22Rv1 (cell line): ENCODE results near the gene PLD1.

ENCODE experiments used
- ZFX ChIP-seq: fragments of 450-650 bp; IDR thresholded peaks from 2 replicates; pipeline ENCODE4 v1.6.1; 2017; ENCODE audit warnings: antibody characterized with exemption, borderline replicate concordance
- TF ChIP-seq, protein P1 (sequence below): fragments of 450-650 bp; IDR thresholded peaks from 2 replicates; pipeline ENCODE4 v1.5.1; 2017; ENCODE audit warnings: mild to moderate bottlenecking

DNA sequence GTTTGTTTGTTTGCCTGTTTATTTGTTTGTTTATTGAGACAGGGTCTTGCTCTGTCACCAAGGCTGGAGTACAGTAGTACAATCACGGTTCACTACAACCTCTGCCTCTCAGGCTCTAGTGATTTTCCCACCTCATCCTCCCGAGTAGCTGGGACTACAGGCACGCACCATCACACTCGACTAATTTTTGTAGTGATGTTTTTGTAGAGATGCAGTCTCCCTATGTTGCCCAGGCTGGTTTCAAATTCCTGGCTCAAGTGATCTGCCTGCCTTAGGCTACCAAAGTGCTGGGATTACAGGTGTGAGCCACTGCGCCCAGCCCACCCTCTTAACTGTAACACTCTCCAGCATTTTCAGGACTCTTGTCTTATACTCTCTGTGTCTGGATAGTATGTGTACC is 26.7 kb downstream of the PLD1 start:
- TF ChIP-seq, protein P1, sequence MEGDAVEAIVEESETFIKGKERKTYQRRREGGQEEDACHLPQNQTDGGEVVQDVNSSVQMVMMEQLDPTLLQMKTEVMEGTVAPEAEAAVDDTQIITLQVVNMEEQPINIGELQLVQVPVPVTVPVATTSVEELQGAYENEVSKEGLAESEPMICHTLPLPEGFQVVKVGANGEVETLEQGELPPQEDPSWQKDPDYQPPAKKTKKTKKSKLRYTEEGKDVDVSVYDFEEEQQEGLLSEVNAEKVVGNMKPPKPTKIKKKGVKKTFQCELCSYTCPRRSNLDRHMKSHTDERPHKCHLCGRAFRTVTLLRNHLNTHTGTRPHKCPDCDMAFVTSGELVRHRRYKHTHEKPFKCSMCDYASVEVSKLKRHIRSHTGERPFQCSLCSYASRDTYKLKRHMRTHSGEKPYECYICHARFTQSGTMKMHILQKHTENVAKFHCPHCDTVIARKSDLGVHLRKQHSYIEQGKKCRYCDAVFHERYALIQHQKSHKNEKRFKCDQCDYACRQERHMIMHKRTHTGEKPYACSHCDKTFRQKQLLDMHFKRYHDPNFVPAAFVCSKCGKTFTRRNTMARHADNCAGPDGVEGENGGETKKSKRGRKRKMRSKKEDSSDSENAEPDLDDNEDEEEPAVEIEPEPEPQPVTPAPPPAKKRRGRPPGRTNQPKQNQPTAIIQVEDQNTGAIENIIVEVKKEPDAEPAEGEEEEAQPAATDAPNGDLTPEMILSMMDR, result no peak
- TF ChIP-seq ZFX, result no peak
